HG03460 (cell line): ENCODE measurements around the gene SNUPN.

ENCODE experiments used
- ATAC-seq: cut with Tn5 transposase; IDR thresholded peaks from one replicate; pipeline ENCODE4 v1.9.1; 2021; ENCODE audit not compliant: unreplicated experiment

Gene SNUPN

GRCh38 chr15:75625542-75626347 lies at the start of gene SNUPN:
SNUPN (minus strand) TSS chr15:75625725; CDS start chr15:75621051, 4,674 bp downstream.
- ATAC-seq, result peak; percentile 57

- ATAC-seq, result no peak
These were observed 48.8 kb upstream of the SNUPN start for GRCh38 chr15:75674366-75674765.

- no peak for ATAC-seq
These were observed 48.1 kb upstream of the SNUPN start for GRCh38 chr15:75673426-75674235.

- no peak for ATAC-seq
These were observed 47.3 kb upstream of the SNUPN start for GRCh38 chr15:75672646-75673425.

- no peak for ATAC-seq
These were observed 46.4 kb upstream of the SNUPN start for GRCh38 chr15:75671730-75672602.

- ATAC-seq, result no peak
These were observed 44.3 kb upstream of the SNUPN start for GRCh38 chr15:75669879-75670212.

GRCh38 chr15:75669191-75669878 lies 43.8 kb upstream of the SNUPN start:
- no peak for ATAC-seq

- ATAC-seq, result no peak
These were observed 41.4 kb upstream of the SNUPN start for GRCh38 chr15:75666823-75667501.

GRCh38 chr15:75663931-75664421 lies 38.5 kb upstream of the SNUPN start:
- ATAC-seq, result no peak

GRCh38 chr15:75662823-75663519 lies 37.4 kb upstream of the SNUPN start:
- ATAC-seq, result no peak

- ATAC-seq, result no peak
These were observed 36.2 kb upstream of the SNUPN start for GRCh38 chr15:75661756-75662140.

GRCh38 chr15:75661100-75661755 lies 35.7 kb upstream of the SNUPN start:
- ATAC-seq, result no peak

- no peak for ATAC-seq
These were observed 34.6 kb upstream of the SNUPN start for GRCh38 chr15:75659928-75660645.

- ATAC-seq, result no peak
These were observed 33.7 kb upstream of the SNUPN start for GRCh38 chr15:75659141-75659771.

- no peak for ATAC-seq
These were observed 31.3 kb upstream of the SNUPN start for GRCh38 chr15:75656813-75657212.

- no peak for ATAC-seq
These were observed 30.8 kb upstream of the SNUPN start for GRCh38 chr15:75656331-75656730.

GRCh38 chr15:75655931-75656330 lies 30.4 kb upstream of the SNUPN start:
- ATAC-seq, result no peak
